Activated CD4-positive, alpha-beta T cell treated with anti-CD3 and anti-CD28 coated beads, Interleukin-2, amount 10 ng/mL, durations not matched to agents 24 days and 14 days (primary cell): ENCODE data around the gene KPNA5. TPM values are rescaled to one million over a fixed set of nuclear protein-coding genes. Genes with fewer than 3 reads are reported as not detected.
"Not testable (repeated sequence)": the region's sequence is repeated elsewhere in the genome, so short reads cannot be mapped to it uniquely, and the experiment has no call there.

Experiments used
- DNase-seq: peaks from one replicate; pipeline ENCODE4 v3.0.0; 2022
- H3K27ac Mint-ChIP-seq: one replicate; pipeline ENCODE4 v1.8.0; 2022; ENCODE audit warnings: mild to moderate bottlenecking, mixed read lengths
- H3K27me3 Mint-ChIP-seq: one replicate; pipeline ENCODE4 v1.8.0; 2022; ENCODE audit warnings: mixed read lengths
- H3K36me3 Mint-ChIP-seq: one replicate; pipeline ENCODE4 v1.8.0; 2022; ENCODE audit warnings: low read depth, mild to moderate bottlenecking, mixed read lengths
- H3K4me1 Mint-ChIP-seq: one replicate; pipeline ENCODE4 v1.8.0; 2021; ENCODE audit warnings: mixed read lengths
- H3K4me3 Mint-ChIP-seq: one replicate; pipeline ENCODE4 v1.8.0; 2022; ENCODE audit warnings: mild to moderate bottlenecking, moderate library complexity, mixed read lengths
- H3K9me3 Mint-ChIP-seq: one replicate; pipeline ENCODE4 v1.8.0; 2021; ENCODE audit warnings: mixed read lengths
- intact Hi-C: fragments of 100-400 bp; cut with micrococcal nuclease; formaldehyde crosslinking; loops from one replicate; pipeline ENCODE4 v1.15.1; 2023
- total RNA-seq: library from RNA; stranded (reverse); gene quantifications from 2 replicates; pipeline ENCODE4 v1.2.3, GENCODE V29; 2022

Gene KPNA5
- 7.2 and 7.7 TPM in 2 replicates for total RNA-seq

DNA sequence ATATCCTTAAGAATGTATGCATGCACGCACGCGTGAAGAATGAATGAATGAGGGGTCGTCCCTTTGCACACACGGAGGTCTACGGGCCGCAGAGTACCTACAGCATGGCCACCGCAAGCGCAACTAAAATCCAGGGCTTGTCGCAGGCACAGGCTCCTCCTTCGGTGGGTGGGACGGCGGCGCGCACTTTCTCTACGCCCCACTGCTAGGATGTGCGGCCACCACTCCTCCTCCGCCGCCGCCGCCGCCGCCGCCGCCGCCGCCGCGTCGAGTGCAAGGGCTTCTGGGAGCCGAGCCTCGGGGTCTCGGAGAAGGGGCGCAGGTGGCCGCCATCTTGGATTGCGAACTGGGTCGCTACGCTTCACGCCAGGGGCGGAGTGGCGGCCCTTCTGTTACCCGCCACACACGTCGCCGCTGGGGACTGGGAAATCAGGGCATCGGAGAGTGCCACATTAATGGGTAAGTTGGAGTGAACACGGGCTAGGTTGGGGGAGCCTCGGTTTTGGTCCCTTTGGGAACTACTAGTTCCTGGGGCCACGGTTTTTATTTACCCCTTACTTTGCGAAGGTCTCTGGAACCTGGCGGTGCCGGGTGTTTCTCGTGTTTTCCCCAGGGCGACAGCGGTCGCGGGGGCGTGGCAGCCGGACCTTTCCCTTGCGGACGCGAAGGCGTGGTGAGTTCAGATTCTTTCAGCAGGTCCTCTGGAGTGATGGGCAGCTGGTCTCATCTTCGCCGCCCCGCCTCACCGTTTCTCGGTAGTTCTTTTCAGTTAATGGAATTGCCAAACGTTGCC lies at the start of gene KPNA5:
Gene KPNA5 (plus strand): TSS at position 332 of the 793 bp plus-strand sequence. CDS start 124 bp downstream, at position 456.
- Mint-ChIP-seq H3K36me3 (peaks cover 19% of the 10 kb centered on the region), H3K27me3 (no peaks in the 10 kb centered on the region), H3K4me1 (peaks cover 28% of the 10 kb centered on the region), H3K9me3 (peaks cover 5% of the 10 kb centered on the region), H3K27ac (peak within 1 kb of the TSS; percentile 99), H3K4me3 (peak within 1 kb of the TSS; percentile 99)
- intact Hi-C loops: loop anchor here (1.0 to 5.0 kb wide), 5 partner anchors 13 to 921 kb away; partner anchors contain the start of genes GOPC, RWDD1, TSPYL1 and ZUP1
- peak; percentile 97 for DNase-seq

- intact Hi-C loops: no loop called here
- H3K36me3 Mint-ChIP-seq: peaks cover 20% of the 10 kb centered on the region
Observed at GRCh38 chr6:116631379-116631990, 49.5 kb upstream of the KPNA5 start.

DNA sequence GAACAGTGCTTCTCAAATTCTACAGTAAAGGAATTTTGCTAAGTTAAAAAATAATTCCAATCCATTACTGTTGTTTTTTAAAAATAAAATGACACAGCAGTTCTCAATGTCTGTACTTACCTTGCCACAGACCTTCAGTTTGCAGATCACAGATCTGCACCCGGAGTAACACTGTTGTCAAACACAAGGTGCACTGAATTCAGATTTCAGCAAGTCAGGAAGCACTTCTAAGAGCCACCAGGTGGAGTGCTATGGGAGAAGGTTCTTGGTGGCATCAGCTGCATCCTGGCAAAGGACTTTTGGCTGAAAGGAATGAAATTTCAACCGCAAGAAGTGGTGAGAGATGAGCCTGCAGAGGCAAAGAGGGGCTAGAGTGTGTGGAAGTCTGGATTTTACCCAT lies 47.3 kb upstream of the KPNA5 start:
- H3K27ac Mint-ChIP-seq: no peak overlapping the region
- intact Hi-C loops: no loop called here
- DNase-seq: no peak
- H3K4me1 Mint-ChIP-seq: no peaks in the 10 kb centered on the region
- H3K27me3 Mint-ChIP-seq: no peaks in the 10 kb centered on the region
- peaks cover 25% of the 10 kb centered on the region for H3K36me3 Mint-ChIP-seq
- H3K9me3 Mint-ChIP-seq: no peaks in the 10 kb centered on the region
- H3K4me3 Mint-ChIP-seq: no peak overlapping the region

More at GRCh38 chr6:116631379-116631990, 49.5 kb upstream of the KPNA5 start:
- Mint-ChIP-seq H3K27me3 (no peaks in the 10 kb centered on the region), H3K4me1 (no peaks in the 10 kb centered on the region), H3K4me3 (no peak overlapping the region), H3K9me3 (no peaks in the 10 kb centered on the region), H3K27ac (no peak overlapping the region)
- DNase-seq: no peak

- Mint-ChIP-seq H3K27ac (no peak overlapping the region), H3K4me3 (no peak overlapping the region), H3K36me3 (peaks cover 39% of the 10 kb centered on the region), H3K9me3 (no peaks in the 10 kb centered on the region), H3K4me1 (peaks cover 11% of the 10 kb centered on the region), H3K27me3 (no peaks in the 10 kb centered on the region)
- DNase-seq: no peak
- intact Hi-C loops: no loop called here
Observed at GRCh38 chr6:116648156-116648555, 32.9 kb upstream of the KPNA5 start.

- Mint-ChIP-seq H3K9me3 (no peaks in the 10 kb centered on the region), H3K27ac (no peak overlapping the region), H3K27me3 (no peaks in the 10 kb centered on the region), H3K4me1 (peaks cover 12% of the 10 kb centered on the region), H3K4me3 (no peak overlapping the region), H3K36me3 (peaks cover 35% of the 10 kb centered on the region)
- intact Hi-C loops: no loop called here
- no peak for DNase-seq
Observed at GRCh38 chr6:116649129-116649528, 31.9 kb upstream of the KPNA5 start.

- Mint-ChIP-seq H3K4me1 (peaks cover 12% of the 10 kb centered on the region), H3K4me3 (no peak overlapping the region), H3K36me3 (peaks cover 36% of the 10 kb centered on the region), H3K27ac (no peak overlapping the region), H3K27me3 (no peaks in the 10 kb centered on the region), H3K9me3 (no peaks in the 10 kb centered on the region)
- no peak for DNase-seq
- intact Hi-C loops: no loop called here
Observed at GRCh38 chr6:116651916-116652315, 29.1 kb upstream of the KPNA5 start.

GRCh38 chr6:116661594-116661993 lies 19.4 kb upstream of the KPNA5 start:
- Mint-ChIP-seq H3K36me3 (peaks cover 49% of the 10 kb centered on the region), H3K4me3 (no peak overlapping the region)

GRCh38 chr6:116662202-116662601 lies 18.8 kb upstream of the KPNA5 start:
- intact Hi-C loops: loop anchor here (10.0 kb wide), 1 partner anchor 407 kb away; the partner anchor contains the start of gene TSPYL4
- H3K27ac Mint-ChIP-seq: no peak overlapping the region
- no peaks in the 10 kb centered on the region for H3K9me3 Mint-ChIP-seq
- peaks cover 51% of the 10 kb centered on the region for H3K36me3 Mint-ChIP-seq
- H3K4me1 Mint-ChIP-seq: peaks cover 37% of the 10 kb centered on the region
- no peak for DNase-seq
- H3K27me3 Mint-ChIP-seq: no peaks in the 10 kb centered on the region
- H3K4me3 Mint-ChIP-seq: no peak overlapping the region

More at GRCh38 chr6:116661594-116661993, 19.4 kb upstream of the KPNA5 start:
- peaks cover 32% of the 10 kb centered on the region for H3K4me1 Mint-ChIP-seq
- intact Hi-C loops: loop anchor here (10.0 kb wide), 1 partner anchor 407 kb away; the partner anchor contains the start of gene TSPYL4
- no peaks in the 10 kb centered on the region for H3K9me3 Mint-ChIP-seq
- H3K27ac Mint-ChIP-seq: no peak overlapping the region
- no peak for DNase-seq
- H3K27me3 Mint-ChIP-seq: no peaks in the 10 kb centered on the region

GRCh38 chr6:116663308-116663707 lies 17.7 kb upstream of the KPNA5 start:
- intact Hi-C loops: loop anchor here (10.0 kb wide), 1 partner anchor 409 kb away; the partner anchor contains the start of gene TSPYL4
- H3K4me1 Mint-ChIP-seq: peaks cover 43% of the 10 kb centered on the region
- H3K9me3 Mint-ChIP-seq: no peaks in the 10 kb centered on the region
- DNase-seq: no peak
- peaks cover 47% of the 10 kb centered on the region for H3K36me3 Mint-ChIP-seq
- H3K27ac Mint-ChIP-seq: no peak overlapping the region
- no peaks in the 10 kb centered on the region for H3K27me3 Mint-ChIP-seq
- H3K4me3 Mint-ChIP-seq: no peak overlapping the region

- peaks cover 43% of the 10 kb centered on the region for H3K4me1 Mint-ChIP-seq
Observed at GRCh38 chr6:116664169-116664568, 16.8 kb upstream of the KPNA5 start.

DNA sequence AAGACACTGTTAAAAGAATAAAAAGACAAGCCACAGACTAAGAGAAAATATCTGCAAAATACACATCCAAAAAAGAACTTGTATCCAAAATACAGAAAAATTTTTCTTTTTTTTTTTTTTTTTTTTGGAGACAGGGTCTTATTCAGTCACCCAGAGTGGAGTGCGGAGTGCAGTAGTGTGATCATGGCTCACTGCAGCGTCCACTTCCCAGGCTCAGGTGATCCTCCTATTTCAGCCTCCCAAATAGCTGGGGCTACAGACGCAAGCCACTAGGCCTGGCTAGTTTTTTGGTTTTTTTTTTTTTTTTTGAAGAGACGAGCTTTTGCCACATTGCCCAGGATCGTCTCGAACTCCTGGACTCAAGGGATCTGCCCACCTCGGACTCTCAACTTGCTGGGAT lies 15.5 kb upstream of the KPNA5 start:
- Mint-ChIP-seq H3K4me1 (peaks cover 42% of the 10 kb centered on the region), H3K27ac (no peak overlapping the region), H3K36me3 (peaks cover 39% of the 10 kb centered on the region), H3K27me3 (peaks cover 2% of the 10 kb centered on the region), H3K4me3 (peak overlapping the region; percentile 54), H3K9me3 (no peaks in the 10 kb centered on the region)
- no peak for DNase-seq
- intact Hi-C loops: loop anchor here (5.0 to 10.0 kb wide), 3 partner anchors 203 to 937 kb away; partner anchors contain the start of genes CALHM6, GOPC and TSPYL4

More at GRCh38 chr6:116664169-116664568, 16.8 kb upstream of the KPNA5 start:
- H3K27me3 Mint-ChIP-seq, H3K9me3 Mint-ChIP-seq, DNase-seq, H3K27ac Mint-ChIP-seq: not testable (repeated sequence)
- intact Hi-C loops: loop anchor here (10.0 kb wide), 1 partner anchor 409 kb away; the partner anchor contains the start of gene TSPYL4
- peak overlapping the region; percentile 16 for H3K4me3 Mint-ChIP-seq
- H3K36me3 Mint-ChIP-seq: peaks cover 47% of the 10 kb centered on the region

DNA sequence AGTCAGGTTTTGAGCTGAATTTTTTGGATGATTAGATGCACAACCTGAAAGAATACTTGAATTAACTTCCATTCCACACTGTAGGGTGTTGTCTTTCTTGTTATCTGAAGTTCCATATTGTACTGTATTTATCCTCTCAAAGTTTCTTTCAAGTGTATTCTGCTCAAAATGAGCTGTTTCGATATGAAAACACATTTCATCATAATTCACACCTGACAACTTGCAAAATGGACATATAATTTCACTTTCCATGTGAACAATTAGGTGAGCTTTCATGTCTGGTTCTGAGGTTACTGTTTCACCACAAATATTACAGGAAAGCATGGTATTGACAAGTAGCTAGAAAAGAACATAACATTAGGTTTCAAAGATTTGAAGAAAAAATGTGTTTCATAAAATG lies 14.1 kb upstream of the KPNA5 start:
- H3K27me3 Mint-ChIP-seq: peaks cover 13% of the 10 kb centered on the region
- H3K36me3 Mint-ChIP-seq: peaks cover 35% of the 10 kb centered on the region
- H3K27ac Mint-ChIP-seq: peak overlapping the region; percentile 52
- no peaks in the 10 kb centered on the region for H3K9me3 Mint-ChIP-seq
- H3K4me3 Mint-ChIP-seq: peak overlapping the region; percentile 94
- H3K4me1 Mint-ChIP-seq: peaks cover 38% of the 10 kb centered on the region
- DNase-seq: no peak
- intact Hi-C loops: loop anchor here (5.0 to 10.0 kb wide), 3 partner anchors 205 to 935 kb away; partner anchors contain the start of genes CALHM6, GOPC and TSPYL4

DNA sequence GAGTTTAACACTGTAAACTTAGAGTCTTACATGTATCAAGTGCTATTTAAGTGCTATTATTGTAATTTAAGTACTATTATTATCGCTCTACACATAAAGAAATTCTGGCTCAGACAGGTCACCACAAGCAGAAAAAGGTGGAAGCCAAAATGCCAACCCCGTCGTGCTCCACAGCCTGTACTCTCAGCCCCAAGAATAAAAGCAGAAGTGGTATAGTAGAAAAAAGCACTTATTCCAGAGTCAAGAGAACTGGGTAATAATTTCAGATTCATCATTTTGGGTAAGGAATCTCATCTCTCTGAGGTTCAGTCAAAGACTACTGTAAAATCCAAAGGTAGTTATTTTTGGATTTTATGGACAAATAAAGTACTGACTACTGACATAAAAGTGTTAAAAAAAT lies 13.4 kb upstream of the KPNA5 start:
- Mint-ChIP-seq H3K4me1 (peaks cover 32% of the 10 kb centered on the region), H3K27me3 (peaks cover 19% of the 10 kb centered on the region), H3K36me3 (peaks cover 29% of the 10 kb centered on the region), H3K9me3 (no peaks in the 10 kb centered on the region), H3K4me3 (peak overlapping the region; percentile 94), H3K27ac (peak overlapping the region; percentile 98)
- intact Hi-C loops: loop anchor here (1.0 to 10.0 kb wide), 7 partner anchors 14 to 935 kb away; partner anchors contain the start of genes CALHM6, GOPC, KPNA5 and NT5DC1
- DNase-seq: no peak

DNA sequence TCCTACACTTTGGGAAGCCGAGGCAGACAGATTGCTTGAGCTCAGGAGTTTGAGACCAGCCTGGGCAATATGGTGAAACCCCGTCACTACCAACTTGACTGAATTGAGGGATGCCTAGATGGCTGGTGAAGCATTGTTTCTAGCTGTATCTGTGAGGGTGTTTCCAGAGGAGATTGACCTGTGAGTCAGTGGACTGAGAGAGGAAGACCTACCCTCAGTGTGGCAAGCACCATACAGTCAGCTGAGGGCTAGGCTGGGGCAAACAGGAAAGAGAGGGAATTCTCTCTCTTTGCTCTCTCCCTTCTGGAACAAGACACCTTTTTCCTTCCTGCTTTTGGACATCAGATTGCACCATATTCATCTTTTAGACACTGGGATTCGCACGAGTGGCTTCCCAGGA lies 8.7 kb upstream of the KPNA5 start:
- peaks cover 24% of the 10 kb centered on the region for H3K27me3 Mint-ChIP-seq
- intact Hi-C loops: no loop called here
- peaks cover 6% of the 10 kb centered on the region for H3K4me1 Mint-ChIP-seq

More for the DNA sequence above, 8.7 kb upstream of the KPNA5 start:
- H3K27ac Mint-ChIP-seq: no peak overlapping the region
- H3K36me3 Mint-ChIP-seq: peaks cover 4% of the 10 kb centered on the region
- DNase-seq: no peak
- no peaks in the 10 kb centered on the region for H3K9me3 Mint-ChIP-seq
- no peak overlapping the region for H3K4me3 Mint-ChIP-seq
